ENCODE data around the gene SHC3. TPM values are rescaled to one million over a fixed set of nuclear protein-coding genes. Genes with fewer than 3 reads are reported as not detected.

The SHC3 gene
- polyA plus RNA-seq, 1 donor from 2014 or later = 22.9 TPM

- H3F3A ChIP-seq (ENCODE audit: insufficient read depth, low read length, poor library complexity, severe bottlenecking) = no peaks in the 10 kb centered on the region
- no peak overlapping the region for H2AFZ ChIP-seq (ENCODE audit: low read depth, low read length)
- no peaks in the 10 kb centered on the region for H3K27me3 ChIP-seq (ENCODE audit: insufficient read depth, low read depth, low read length)
- no peak overlapping the region for H3K4me3 ChIP-seq (ENCODE audit: low read length)
- H3K79me2 ChIP-seq (replicated peaks; ENCODE audit: insufficient read depth, low read length) = no peaks in the 10 kb centered on the region
- peaks cover 5% of the 10 kb centered on the region for H3K36me3 ChIP-seq (ENCODE audit: insufficient read depth, low read length)
- H3K9me2 ChIP-seq (ENCODE audit: insufficient read depth, low read length) = no peaks in the 10 kb centered on the region
- TF ChIP-seq MXI1 (conservative IDR thresholded peaks at IDR 0.05; ENCODE audit: poor library complexity, severe bottlenecking) = no peak
- TF ChIP-seq RAD21 (conservative IDR thresholded peaks at IDR 0.05) = no peak
- no peak for TF ChIP-seq REST (IDR thresholded peaks at IDR 0.05; ENCODE audit: borderline replicate concordance)
- no peak for TF ChIP-seq POLR2AphosphoS5 (IDR thresholded peaks at IDR 0.05)
- TF ChIP-seq EZH2 (IDR thresholded peaks at IDR 0.05; ENCODE audit: borderline replicate concordance, insufficient read depth, low read length, poor library complexity, severe bottlenecking) = no peak
- TF ChIP-seq, protein P1, sequence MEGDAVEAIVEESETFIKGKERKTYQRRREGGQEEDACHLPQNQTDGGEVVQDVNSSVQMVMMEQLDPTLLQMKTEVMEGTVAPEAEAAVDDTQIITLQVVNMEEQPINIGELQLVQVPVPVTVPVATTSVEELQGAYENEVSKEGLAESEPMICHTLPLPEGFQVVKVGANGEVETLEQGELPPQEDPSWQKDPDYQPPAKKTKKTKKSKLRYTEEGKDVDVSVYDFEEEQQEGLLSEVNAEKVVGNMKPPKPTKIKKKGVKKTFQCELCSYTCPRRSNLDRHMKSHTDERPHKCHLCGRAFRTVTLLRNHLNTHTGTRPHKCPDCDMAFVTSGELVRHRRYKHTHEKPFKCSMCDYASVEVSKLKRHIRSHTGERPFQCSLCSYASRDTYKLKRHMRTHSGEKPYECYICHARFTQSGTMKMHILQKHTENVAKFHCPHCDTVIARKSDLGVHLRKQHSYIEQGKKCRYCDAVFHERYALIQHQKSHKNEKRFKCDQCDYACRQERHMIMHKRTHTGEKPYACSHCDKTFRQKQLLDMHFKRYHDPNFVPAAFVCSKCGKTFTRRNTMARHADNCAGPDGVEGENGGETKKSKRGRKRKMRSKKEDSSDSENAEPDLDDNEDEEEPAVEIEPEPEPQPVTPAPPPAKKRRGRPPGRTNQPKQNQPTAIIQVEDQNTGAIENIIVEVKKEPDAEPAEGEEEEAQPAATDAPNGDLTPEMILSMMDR (IDR thresholded peaks at IDR 0.05; ENCODE audit: poor library complexity, severe bottlenecking) = no peak
- TF ChIP-seq EP300 (conservative IDR thresholded peaks at IDR 0.05; ENCODE audit: poor library complexity, severe bottlenecking) = no peak
- TF ChIP-seq TAF1 (IDR thresholded peaks at IDR 0.05; ENCODE audit: low read depth) = no peak
- no peak for TF ChIP-seq SMC3 (conservative IDR thresholded peaks at IDR 0.05; ENCODE audit: poor library complexity)
- H3K4me2 ChIP-seq (ENCODE audit: low read length) = no peak overlapping the region
- no peak overlapping the region for H3K9ac ChIP-seq (ENCODE audit: low read length)
- H3K27ac ChIP-seq (ENCODE audit: low read length) = no peak overlapping the region
- H3K9me3 ChIP-seq (ENCODE audit: low read length) = no peaks in the 10 kb centered on the region
- no peaks in the 10 kb centered on the region for H4K20me1 ChIP-seq (ENCODE audit: insufficient read depth)
These were observed 127.1 kb downstream of the SHC3 start for GRCh38 chr9:89051421-89052025.

- H3K9me2 ChIP-seq (ENCODE audit: insufficient read depth, low read length) = no peaks in the 10 kb centered on the region
These were observed 129.0 kb downstream of the SHC3 start for GRCh38 chr9:89049646-89050045.

More at GRCh38 chr9:89049646-89050045, 129.0 kb downstream of the SHC3 start:
- Histone ChIP-seq H3K9ac (ENCODE audit: low read length) (no peak overlapping the region), H3K27me3 (ENCODE audit: insufficient read depth, low read depth, low read length) (no peaks in the 10 kb centered on the region), H3K4me3 (ENCODE audit: low read length) (no peak overlapping the region), H3K4me2 (ENCODE audit: low read length) (no peak overlapping the region), H3F3A (ENCODE audit: insufficient read depth, low read length, poor library complexity, severe bottlenecking) (no peaks in the 10 kb centered on the region), H2AFZ (ENCODE audit: low read depth, low read length) (no peak overlapping the region), H4K20me1 (ENCODE audit: insufficient read depth) (no peaks in the 10 kb centered on the region), H3K79me2 (replicated peaks; ENCODE audit: insufficient read depth, low read length) (no peaks in the 10 kb centered on the region), H3K9me3 (ENCODE audit: low read length) (no peaks in the 10 kb centered on the region), H3K27ac (ENCODE audit: low read length) (no peak overlapping the region), H3K36me3 (ENCODE audit: insufficient read depth, low read length) (peaks cover 6% of the 10 kb centered on the region)
- TF ChIP-seq RAD21 (conservative IDR thresholded peaks at IDR 0.05) (no peak), POLR2AphosphoS5 (IDR thresholded peaks at IDR 0.05) (no peak), REST (IDR thresholded peaks at IDR 0.05; ENCODE audit: borderline replicate concordance) (no peak), TAF1 (IDR thresholded peaks at IDR 0.05; ENCODE audit: low read depth) (no peak), EP300 (conservative IDR thresholded peaks at IDR 0.05; ENCODE audit: poor library complexity, severe bottlenecking) (no peak), EZH2 (IDR thresholded peaks at IDR 0.05; ENCODE audit: borderline replicate concordance, insufficient read depth, low read length, poor library complexity, severe bottlenecking) (no peak), SMC3 (conservative IDR thresholded peaks at IDR 0.05; ENCODE audit: poor library complexity) (no peak), MXI1 (conservative IDR thresholded peaks at IDR 0.05; ENCODE audit: poor library complexity, severe bottlenecking) (no peak)
- TF ChIP-seq, protein P1 (IDR thresholded peaks at IDR 0.05; ENCODE audit: poor library complexity, severe bottlenecking) = no peak

Data from neural cell (in vitro differentiated cells).